Large intestine (tissue), 3 donors: ENCODE data around the gene FAM241A. TPM values are rescaled to one million over a fixed set of nuclear protein-coding genes. Genes with fewer than 3 reads are reported as not detected.
A peak's percentile ranks its signal among the peaks of the same experiment; 100 is the strongest.

Experiments
- DNase-seq, 2 donors: peaks; one replicate each; pipeline versions ENCODE4 v3.0.0 to v3.0.0-alpha.2; 2013
- H3K27ac ChIP-seq: one replicate; pipeline ENCODE4 v1.5.1; 2013; ENCODE audit warnings: low read length
- H3K27me3 ChIP-seq: 2 replicates; pipeline ENCODE4 v1.6.1; 2013; ENCODE audit warnings: low read length; ENCODE audit not compliant: control insufficient read depth, insufficient read depth
- H3K36me3 ChIP-seq: 2 replicates; pipeline ENCODE4 v1.6.1; 2013; ENCODE audit warnings: low read length; ENCODE audit not compliant: control insufficient read depth, insufficient read depth
- H3K4me1 ChIP-seq: one replicate; pipeline ENCODE4 v1.6.1; 2013; ENCODE audit warnings: low read length; ENCODE audit not compliant: control insufficient read depth, insufficient read depth
- H3K4me3 ChIP-seq: one replicate; pipeline ENCODE4 v1.5.1; 2013; ENCODE audit warnings: low read length
- H3K9me3 ChIP-seq: one replicate; pipeline ENCODE4 v1.6.1; 2013; ENCODE audit warnings: mild to moderate bottlenecking, low read depth, low read length, moderate library complexity; ENCODE audit not compliant: control insufficient read depth
- WGBS: methylation state at CpG from one replicate; pipeline ENCODE4 v1.1.5; 2013; ENCODE audit warnings: low lambda C conversion rate; ENCODE audit not compliant: insufficient coverage; 5-methylcytosine and 5-hydroxymethylcytosine counted together
- polyA plus RNA-seq: library from polyadenylated mRNA; unstranded; fragments of 120-200 nt; gene quantifications from one replicate; pipeline ENCODE4 v1.2.1, GENCODE V29; 2013

FAM241A gene
- polyA plus RNA-seq, 1 donor = 1.3 TPM

- no peaks in the 10 kb centered on the region for H3K27me3 ChIP-seq
- no peaks in the 10 kb centered on the region for H3K36me3 ChIP-seq
- H3K4me1 ChIP-seq = peaks cover 12% of the 10 kb centered on the region
- WGBS = no CpG with 5 or more reads among the region's 3 CpGs
- peaks cover 2% of the 10 kb centered on the region for H3K9me3 ChIP-seq
- no peak overlapping the region for H3K27ac ChIP-seq
- H3K4me3 ChIP-seq = no peak overlapping the region
- peak; percentile 64 to 65 for DNase-seq
Measured at GRCh38 chr4:112234952-112235609, 89.8 kb downstream of the FAM241A start.

GRCh38 chr4:112236040-112236439 lies 90.8 kb downstream of the FAM241A start:
- no CpG with 5 or more reads among the region's 2 CpGs for WGBS
- Histone ChIP-seq H3K27me3 (no peaks in the 10 kb centered on the region), H3K27ac (no peak overlapping the region), H3K4me1 (peaks cover 12% of the 10 kb centered on the region), H3K4me3 (no peak overlapping the region), H3K9me3 (peaks cover 2% of the 10 kb centered on the region), H3K36me3 (no peaks in the 10 kb centered on the region)
- DNase-seq = no peak

- no peaks in the 10 kb centered on the region for H3K27me3 ChIP-seq
- peaks cover 7% of the 10 kb centered on the region for H3K4me1 ChIP-seq
- WGBS = 83% methylated on average over 2 of the region's 2 CpGs
- peaks cover 4% of the 10 kb centered on the region for H3K36me3 ChIP-seq
- H3K9me3 ChIP-seq = no peaks in the 10 kb centered on the region
- no peak overlapping the region for H3K4me3 ChIP-seq
- DNase-seq = no peak
- H3K27ac ChIP-seq = no peak overlapping the region
Measured at GRCh38 chr4:112238833-112239232, 93.6 kb downstream of the FAM241A start.

Other genes with a start within 250 kb of the FAM241A start
- 47.6 TPM for gene AP1AR, start 86.3 kb downstream of the FAM241A start, polyA plus RNA-seq
- 16.1 TPM for gene TIFA, start 140.4 kb downstream of the FAM241A start, polyA plus RNA-seq
- gene ALPK1, start 151.9 kb downstream of the FAM241A start, polyA plus RNA-seq = 25.5 TPM